Measurements from ENCODE around the gene PDE1A.
"Not testable (repeated sequence)": the region's sequence is repeated elsewhere in the genome, so short reads cannot be mapped to it uniquely, and the experiment has no call there.

The PDE1A gene

DNA sequence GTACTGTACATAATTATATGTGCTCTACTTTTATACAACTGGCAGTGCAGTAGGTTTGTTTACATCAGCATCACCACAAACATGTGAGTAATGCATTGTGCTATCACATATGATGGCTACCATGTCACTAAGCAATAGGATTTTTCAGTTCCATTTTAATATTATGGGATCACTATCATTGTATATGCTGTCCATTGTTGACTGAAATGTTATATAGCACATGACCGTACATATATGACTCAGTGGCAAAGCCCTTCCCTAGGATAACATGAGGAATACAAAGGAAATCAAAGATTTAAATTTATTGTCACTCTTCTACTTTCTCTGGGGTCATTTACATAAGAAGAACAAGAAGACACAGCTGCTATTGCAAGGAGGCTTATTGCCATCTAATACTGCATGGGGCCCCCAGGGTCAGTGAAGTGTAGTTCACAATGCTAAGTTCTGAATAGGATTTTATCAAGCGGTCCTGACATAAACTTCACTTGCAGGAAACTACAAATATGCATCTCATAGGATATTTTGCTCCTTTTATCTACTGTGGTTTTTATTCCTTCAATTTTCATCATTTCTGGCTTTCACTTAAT is 21.8 kb downstream of the PDE1A start:
- DNase-seq, result no peak

DNA sequence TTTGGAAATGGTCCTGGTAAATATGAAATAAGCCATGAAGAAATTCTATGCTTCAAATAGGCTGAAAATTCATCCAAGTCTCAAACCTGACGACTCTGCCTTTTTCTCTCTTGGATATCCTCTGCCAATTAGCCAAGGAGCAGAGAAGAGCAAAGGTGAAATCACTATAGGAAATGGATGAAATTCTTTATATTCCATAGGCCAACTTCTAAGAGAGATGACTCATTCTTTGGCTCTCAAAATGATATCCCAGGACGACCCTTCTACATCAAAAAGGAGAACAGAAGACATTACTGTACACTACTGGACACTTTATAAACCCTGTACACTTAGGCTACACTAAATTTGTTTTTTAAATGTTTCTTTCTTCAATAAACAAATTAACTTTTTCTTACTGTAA is 22.7 kb downstream of the PDE1A start:
- DNase-seq, result no peak

GRCh38 chr2:182393270-182393760 is 33.5 kb downstream of the PDE1A start:
- no peak for DNase-seq

GRCh38 chr2:182391443-182391842 is 35.4 kb downstream of the PDE1A start:
- DNase-seq, result no peak

GRCh38 chr2:182386267-182386880 is 40.5 kb downstream of the PDE1A start:
- DNase-seq, result not testable (repeated sequence)

DNA sequence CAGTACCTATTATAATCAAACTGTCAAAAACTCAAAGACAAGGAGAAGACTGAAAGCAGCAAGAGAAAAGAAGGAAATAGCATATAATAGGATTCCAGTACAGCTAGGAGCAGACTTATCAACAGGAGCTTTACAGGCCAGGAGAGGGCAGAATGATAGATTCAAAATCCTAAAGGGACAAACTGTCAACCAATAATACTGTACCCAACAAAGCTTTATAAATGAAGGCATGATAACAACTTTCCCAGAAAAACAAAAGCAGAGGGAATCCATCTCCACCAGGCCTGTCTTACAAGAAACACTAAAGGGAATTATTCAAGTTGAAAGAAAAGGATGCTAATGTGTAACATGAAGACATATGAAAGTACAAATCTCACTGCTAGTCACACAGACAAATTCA is 42.0 kb downstream of the PDE1A start:
- DNase-seq, result no peak

- no peak for DNase-seq
Measured at GRCh38 chr2:182381225-182381624, 45.6 kb downstream of the PDE1A start.

DNA sequence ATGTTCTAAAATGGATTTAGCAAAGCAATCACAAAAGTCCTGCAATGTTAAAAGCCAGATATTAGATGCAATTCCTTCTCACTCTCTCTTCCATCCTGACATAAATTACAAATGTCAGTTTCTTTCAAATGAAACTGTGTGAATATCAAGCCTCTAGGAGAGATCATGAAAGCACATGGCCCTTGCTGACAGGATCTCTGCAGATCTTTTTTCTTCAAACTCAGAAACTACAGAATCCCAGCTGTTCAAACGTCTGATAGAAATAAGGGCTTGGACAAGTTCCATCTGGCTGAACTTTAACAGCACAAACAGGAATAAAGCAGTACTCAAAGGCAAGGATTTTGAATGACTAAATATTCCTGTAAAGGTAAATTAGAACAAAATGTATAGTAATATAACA is 47.6 kb downstream of the PDE1A start:
- no peak for DNase-seq

- DNase-seq, result no peak
Measured at GRCh38 chr2:182378759-182379158, 48.1 kb downstream of the PDE1A start.

DNA sequence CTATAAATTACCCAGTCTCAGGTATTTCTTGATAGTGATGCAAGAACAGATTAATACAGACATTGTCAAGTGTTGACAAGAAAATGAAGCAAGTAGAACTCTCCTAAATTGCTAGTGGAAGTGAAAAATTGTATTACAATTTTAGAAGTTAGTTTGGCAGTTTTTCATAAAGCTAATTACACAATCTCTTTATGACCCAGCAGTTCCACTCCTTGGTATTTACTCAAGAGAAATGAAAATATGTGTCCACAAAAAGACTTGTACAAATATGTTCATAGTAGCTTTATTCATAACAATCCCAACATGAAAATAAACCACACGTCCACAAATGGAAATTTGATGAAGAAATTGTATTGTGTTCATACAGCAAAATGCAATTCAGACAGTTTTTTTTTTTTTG is 49.4 kb downstream of the PDE1A start:
- no peak for DNase-seq

DNA sequence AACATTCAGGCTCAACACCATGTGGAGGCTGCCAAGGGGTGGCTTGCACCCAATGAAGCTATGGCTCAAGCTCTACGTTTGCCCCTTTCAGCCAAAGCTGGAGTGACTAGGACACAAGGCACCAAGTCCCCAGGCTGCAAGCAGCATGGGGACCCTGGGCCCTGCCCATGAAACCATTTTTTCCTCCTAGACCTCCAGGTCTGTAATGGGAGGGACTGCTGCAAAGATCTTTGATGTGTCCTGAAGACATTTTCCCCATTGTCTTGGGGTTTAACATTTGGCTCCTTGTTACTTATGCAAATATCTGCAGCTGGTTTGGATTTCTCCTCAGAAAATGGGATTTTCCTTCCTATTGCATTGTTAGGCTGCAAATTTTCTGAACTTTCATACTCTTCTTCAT is 51.0 kb downstream of the PDE1A start:
- no peak for DNase-seq

DNA sequence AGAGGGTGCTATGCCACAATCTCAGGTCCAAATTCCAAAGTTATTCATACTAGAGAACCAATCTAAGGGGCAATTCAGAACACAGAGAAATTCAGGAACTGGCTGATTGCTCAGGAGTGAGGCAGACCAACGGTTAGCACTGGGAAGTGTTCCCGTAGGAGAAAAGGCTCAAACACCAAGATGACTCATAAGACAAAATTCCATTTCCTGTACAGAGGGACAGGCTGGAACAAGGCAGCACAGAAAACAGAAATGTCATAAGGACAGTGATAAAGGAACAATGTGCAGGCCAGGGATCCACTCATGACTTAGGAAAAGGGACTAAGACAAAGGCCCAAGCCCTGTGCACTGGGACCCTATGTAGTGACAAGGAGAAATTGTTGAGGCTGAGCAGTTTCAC is 54.2 kb downstream of the PDE1A start:
- DNase-seq, result no peak

GRCh38 chr2:182368996-182369395 is 57.8 kb downstream of the PDE1A start:
- DNase-seq, result no peak

- no peak for DNase-seq
Measured at GRCh38 chr2:182368446-182368845, 58.4 kb downstream of the PDE1A start.

DNA sequence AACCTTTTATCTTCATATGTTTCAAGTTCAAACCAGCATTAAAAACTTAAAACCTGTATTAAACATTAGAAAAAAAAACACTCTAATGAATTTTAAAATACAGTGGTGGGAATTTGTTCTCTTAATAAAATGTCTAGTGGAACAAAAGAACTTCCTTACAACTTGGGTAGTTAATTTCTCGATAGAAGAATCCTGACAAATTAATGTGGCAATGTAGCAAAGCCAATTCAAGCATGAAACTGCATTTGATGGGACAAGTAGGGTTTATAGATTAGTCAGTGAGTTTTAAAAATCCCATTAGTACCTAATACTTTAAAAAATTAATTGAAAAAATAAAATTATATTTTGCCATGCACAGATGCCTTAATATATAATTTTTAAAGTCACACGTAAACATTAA is 59.4 kb downstream of the PDE1A start:
- no peak for DNase-seq

- DNase-seq, result no peak
Measured at GRCh38 chr2:182366628-182367027, 60.2 kb downstream of the PDE1A start.

GRCh38 chr2:182365855-182366254 is 61.0 kb downstream of the PDE1A start:
- no peak for DNase-seq

DNA sequence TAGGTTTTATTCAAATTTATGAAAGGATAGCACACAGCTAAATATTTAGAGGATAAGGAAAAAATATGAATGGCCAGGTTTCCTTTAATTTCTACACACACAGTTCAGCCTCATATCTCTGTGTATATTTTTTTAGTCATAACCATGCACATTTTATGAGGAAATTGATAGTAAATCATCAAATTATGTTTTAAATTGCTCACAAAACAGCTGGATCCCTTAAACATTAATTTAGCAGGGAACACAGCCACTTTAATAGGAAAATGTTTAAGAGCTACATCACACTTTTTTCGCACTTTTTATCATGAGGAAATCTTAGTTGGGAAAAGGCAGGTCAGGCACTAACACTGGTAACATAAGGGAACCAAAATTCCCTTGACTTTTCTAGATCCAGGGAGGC is 65.4 kb downstream of the PDE1A start:
- DNase-seq, result no peak

DNA sequence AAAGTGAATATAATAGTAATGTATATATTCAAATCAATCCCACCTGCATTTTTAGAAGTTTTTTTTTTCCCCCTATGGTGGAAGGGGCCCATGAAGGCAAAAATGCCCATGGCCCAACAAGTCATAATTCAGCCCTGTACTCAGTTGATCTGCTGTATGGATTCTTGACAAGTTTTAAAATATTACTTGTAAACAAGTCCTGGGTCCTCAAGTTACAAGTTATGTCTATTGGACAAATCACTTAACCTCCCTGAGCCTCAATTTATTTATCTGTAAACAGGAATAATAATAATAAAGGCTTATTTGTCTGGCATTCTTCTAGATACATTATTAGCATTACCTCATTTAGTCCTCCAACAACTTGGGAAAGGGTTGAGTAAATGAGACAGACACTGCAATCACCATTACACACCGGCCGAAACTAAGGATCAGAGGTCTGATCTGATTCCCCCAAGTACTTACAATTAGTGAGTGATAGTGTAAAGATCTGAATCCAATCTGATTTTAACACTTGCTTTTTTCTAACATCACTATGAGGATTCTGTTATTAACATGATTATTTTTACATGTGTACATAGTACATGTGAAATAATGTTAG is 66.1 kb downstream of the PDE1A start:
- DNase-seq, result no peak

GRCh38 chr2:182359990-182360662 is 66.7 kb downstream of the PDE1A start:
- no peak for DNase-seq

DNA sequence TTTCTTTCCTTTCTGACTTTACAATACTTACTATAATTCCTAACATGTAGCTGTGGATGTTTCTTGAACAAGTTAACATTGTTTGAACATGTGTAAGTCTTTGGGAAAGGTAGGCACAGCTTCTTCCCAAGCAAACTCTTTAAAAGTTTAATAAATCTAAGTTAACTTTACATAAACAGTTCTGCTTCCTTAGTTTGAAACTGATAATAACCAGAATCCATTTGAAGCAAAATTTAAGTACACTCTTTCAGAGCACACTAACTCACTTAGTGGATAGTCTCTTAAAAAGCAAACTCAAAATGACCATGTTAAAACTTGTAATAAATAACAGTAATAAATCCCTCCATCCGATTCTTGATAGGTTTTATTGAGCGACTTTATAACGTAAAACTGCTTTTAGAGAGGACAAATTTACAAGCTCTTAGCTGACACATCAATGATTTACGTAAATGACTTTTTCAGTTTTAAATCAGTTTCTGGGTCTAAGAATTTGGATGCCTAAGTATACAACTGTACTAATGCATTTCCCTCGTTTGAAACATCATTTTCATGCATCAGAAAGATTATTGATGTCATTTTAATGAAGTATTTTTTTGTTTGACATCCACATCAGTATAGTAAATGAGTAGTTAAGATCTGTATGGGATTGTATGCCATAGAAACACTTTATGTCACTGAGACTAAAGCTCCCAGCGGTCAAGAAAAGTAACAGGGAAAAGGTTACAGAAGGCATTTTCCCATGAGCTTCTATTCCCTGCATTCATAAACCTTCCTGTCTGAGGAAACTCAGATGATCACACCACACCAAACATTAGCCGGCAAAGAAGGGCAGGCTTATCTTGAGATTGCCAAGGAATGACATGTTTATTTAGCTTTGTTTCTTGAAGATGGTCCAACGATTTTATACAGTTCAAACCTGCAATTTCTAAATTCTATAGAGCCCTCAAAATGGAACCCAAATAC is 67.5 kb downstream of the PDE1A start:
- no peak for DNase-seq

- no peak for DNase-seq
Measured at GRCh38 chr2:182358601-182359000, 68.2 kb downstream of the PDE1A start.

DNA sequence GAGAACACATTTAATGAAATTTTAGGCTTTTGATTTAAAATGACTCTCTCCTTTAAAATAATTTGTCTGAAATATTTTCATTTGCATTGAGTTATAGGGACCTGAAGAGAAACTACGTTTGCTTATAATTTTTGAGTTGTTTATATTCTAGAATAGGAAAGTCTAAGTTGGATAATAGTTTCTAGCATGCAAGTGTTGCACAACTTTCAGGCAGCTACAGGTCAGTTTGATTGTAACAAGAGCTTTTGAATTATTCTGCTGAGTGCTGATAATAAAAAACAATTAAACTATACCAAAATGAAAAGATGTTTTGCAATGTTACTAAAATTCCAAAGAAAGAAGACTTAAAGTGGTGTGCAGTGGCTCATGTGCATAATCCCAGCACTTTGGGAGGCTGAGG is 71.0 kb downstream of the PDE1A start:
- no peak for DNase-seq
